ENCODE results near the gene SORCS2.

DNA sequence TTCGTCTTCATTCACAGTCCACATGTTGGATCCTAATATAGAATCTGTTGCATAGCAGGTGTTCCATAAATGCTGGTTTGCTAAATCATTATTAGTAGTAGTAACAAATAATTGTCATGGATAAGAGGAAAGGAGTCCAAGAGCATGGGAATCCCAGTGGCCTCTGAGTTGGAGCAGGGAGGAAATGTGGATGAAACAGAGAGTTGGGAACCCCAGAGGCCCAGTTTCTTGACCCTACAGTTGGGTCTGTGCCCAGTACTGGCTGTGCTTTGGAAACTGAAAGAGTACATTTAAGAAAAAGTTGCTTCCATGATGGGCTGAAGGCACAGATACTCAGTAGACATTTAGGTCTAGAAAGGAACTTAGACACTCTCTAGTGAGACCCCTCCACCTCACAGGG lies 391.8 kb downstream of the SORCS2 start:
- TF ChIP-seq, protein P1, sequence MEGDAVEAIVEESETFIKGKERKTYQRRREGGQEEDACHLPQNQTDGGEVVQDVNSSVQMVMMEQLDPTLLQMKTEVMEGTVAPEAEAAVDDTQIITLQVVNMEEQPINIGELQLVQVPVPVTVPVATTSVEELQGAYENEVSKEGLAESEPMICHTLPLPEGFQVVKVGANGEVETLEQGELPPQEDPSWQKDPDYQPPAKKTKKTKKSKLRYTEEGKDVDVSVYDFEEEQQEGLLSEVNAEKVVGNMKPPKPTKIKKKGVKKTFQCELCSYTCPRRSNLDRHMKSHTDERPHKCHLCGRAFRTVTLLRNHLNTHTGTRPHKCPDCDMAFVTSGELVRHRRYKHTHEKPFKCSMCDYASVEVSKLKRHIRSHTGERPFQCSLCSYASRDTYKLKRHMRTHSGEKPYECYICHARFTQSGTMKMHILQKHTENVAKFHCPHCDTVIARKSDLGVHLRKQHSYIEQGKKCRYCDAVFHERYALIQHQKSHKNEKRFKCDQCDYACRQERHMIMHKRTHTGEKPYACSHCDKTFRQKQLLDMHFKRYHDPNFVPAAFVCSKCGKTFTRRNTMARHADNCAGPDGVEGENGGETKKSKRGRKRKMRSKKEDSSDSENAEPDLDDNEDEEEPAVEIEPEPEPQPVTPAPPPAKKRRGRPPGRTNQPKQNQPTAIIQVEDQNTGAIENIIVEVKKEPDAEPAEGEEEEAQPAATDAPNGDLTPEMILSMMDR (IDR thresholded peaks at IDR 0.05) = no peak
- TF ChIP-seq POLR2A (IDR thresholded peaks at IDR 0.05) (no peak), POLR2AphosphoS5 (IDR thresholded peaks at IDR 0.05) (no peak)
